Muscle layer of colon (tissue), 2 donors: ENCODE data around the gene COPE.

Source experiments
- H3K27ac ChIP-seq: one replicate; pipeline ENCODE4 v1.7.0; 2013; ENCODE audit warnings: low read depth, mild to moderate bottlenecking, low read length, moderate library complexity
- H3K27me3 ChIP-seq, 2 donors: one replicate each; pipeline ENCODE4 v1.7.0; 2013; ENCODE audit warnings: low read length in 2 of 2, mild to moderate bottlenecking in 2 of 2; ENCODE audit not compliant: insufficient read depth in 2 of 2, control insufficient read depth in 1 of 2
- H3K36me3 ChIP-seq: one replicate; pipeline ENCODE4 v1.7.0; 2013; ENCODE audit warnings: mild to moderate bottlenecking, low read length; ENCODE audit not compliant: insufficient read depth
- H3K4me1 ChIP-seq: one replicate; pipeline ENCODE4 v1.7.0; 2013; ENCODE audit warnings: mild to moderate bottlenecking, low read length; ENCODE audit not compliant: insufficient read depth
- H3K4me3 ChIP-seq, 2 donors: one replicate each; pipeline ENCODE4 v1.7.0; 2013; ENCODE audit warnings: low read length in 2 of 2, low read depth in 1 of 2, mild to moderate bottlenecking in 1 of 2, moderate library complexity in 1 of 2
- H3K9ac ChIP-seq: one replicate; pipeline ENCODE4 v1.7.0; 2013; ENCODE audit warnings: low read length
- H3K9me3 ChIP-seq: one replicate; pipeline ENCODE4 v1.7.0; 2013; ENCODE audit warnings: mild to moderate bottlenecking, low read length
- donor health status: abdominal sarcoma.
- donor health status: Adenocarcinoma of cecum.

Gene COPE

GRCh38 chr19:18949858-18950257 lies 30.7 kb upstream of the COPE start:
- no peaks in the 10 kb centered on the region for H3K36me3 ChIP-seq
- no peak overlapping the region for H3K9ac ChIP-seq
- H3K9me3 ChIP-seq, result no peaks in the 10 kb centered on the region
- no peak overlapping the region for H3K27ac ChIP-seq
- H3K4me1 ChIP-seq, result no peaks in the 10 kb centered on the region
- H3K27me3 ChIP-seq, result no peaks in the 10 kb centered on the region
- no peak overlapping the region for H3K4me3 ChIP-seq

GRCh38 chr19:18948976-18949356 lies 29.8 kb upstream of the COPE start:
- no peaks in the 10 kb centered on the region for H3K27me3 ChIP-seq
- no peaks in the 10 kb centered on the region for H3K9me3 ChIP-seq
- H3K9ac ChIP-seq, result no peak overlapping the region
- no peak overlapping the region for H3K4me3 ChIP-seq
- no peak overlapping the region for H3K27ac ChIP-seq
- H3K4me1 ChIP-seq, result no peaks in the 10 kb centered on the region
- no peaks in the 10 kb centered on the region for H3K36me3 ChIP-seq

- no peak overlapping the region for H3K4me3 ChIP-seq
- no peaks in the 10 kb centered on the region for H3K4me1 ChIP-seq
- no peaks in the 10 kb centered on the region for H3K36me3 ChIP-seq
These were observed 29.1 kb upstream of the COPE start for GRCh38 chr19:18948075-18948975.

GRCh38 chr19:18946918-18947317 lies 27.7 kb upstream of the COPE start:
- Histone ChIP-seq H3K36me3 (no peaks in the 10 kb centered on the region), H3K9me3 (no peaks in the 10 kb centered on the region), H3K27ac (no peak overlapping the region), H3K9ac (no peak overlapping the region), H3K27me3 (no peaks in the 10 kb centered on the region), H3K4me1 (no peaks in the 10 kb centered on the region), H3K4me3 (no peak overlapping the region)

More at GRCh38 chr19:18948075-18948975, 29.1 kb upstream of the COPE start:
- no peak overlapping the region for H3K27ac ChIP-seq
- H3K27me3 ChIP-seq, result no peaks in the 10 kb centered on the region
- no peak overlapping the region for H3K9ac ChIP-seq
- no peaks in the 10 kb centered on the region for H3K9me3 ChIP-seq

- no peak overlapping the region for H3K4me3 ChIP-seq
- peaks cover 5% of the 10 kb centered on the region for H3K4me1 ChIP-seq
- no peaks in the 10 kb centered on the region for H3K9me3 ChIP-seq
- no peaks in the 10 kb centered on the region for H3K36me3 ChIP-seq
- no peak overlapping the region for H3K9ac ChIP-seq
- no peaks in the 10 kb centered on the region for H3K27me3 ChIP-seq
- no peak overlapping the region for H3K27ac ChIP-seq
These were observed 27.1 kb upstream of the COPE start for GRCh38 chr19:18946335-18946734.

GRCh38 chr19:18945297-18945696 lies 26.1 kb upstream of the COPE start:
- no peak overlapping the region for H3K9ac ChIP-seq
- H3K27me3 ChIP-seq, result no peaks in the 10 kb centered on the region
- no peak overlapping the region for H3K27ac ChIP-seq
- peaks cover 5% of the 10 kb centered on the region for H3K4me1 ChIP-seq
- H3K9me3 ChIP-seq, result no peaks in the 10 kb centered on the region
- no peak overlapping the region for H3K4me3 ChIP-seq
- H3K36me3 ChIP-seq, result no peaks in the 10 kb centered on the region

- H3K4me3 ChIP-seq, result no peak overlapping the region
- H3K9ac ChIP-seq, result no peak overlapping the region
- H3K4me1 ChIP-seq, result peaks cover 11% of the 10 kb centered on the region
- H3K9me3 ChIP-seq, result no peaks in the 10 kb centered on the region
- H3K27me3 ChIP-seq, result no peaks in the 10 kb centered on the region
- peaks cover 4% of the 10 kb centered on the region for H3K36me3 ChIP-seq
- no peak overlapping the region for H3K27ac ChIP-seq
These were observed 24.3 kb upstream of the COPE start for GRCh38 chr19:18943465-18943864.

- Histone ChIP-seq H3K4me1 (peaks cover 11% of the 10 kb centered on the region), H3K4me3 (no peak overlapping the region), H3K27ac (no peak overlapping the region), H3K9ac (no peak overlapping the region), H3K27me3 (no peaks in the 10 kb centered on the region), H3K36me3 (peaks cover 9% of the 10 kb centered on the region), H3K9me3 (no peaks in the 10 kb centered on the region)
These were observed 23.5 kb upstream of the COPE start for GRCh38 chr19:18942692-18943091.

GRCh38 chr19:18941628-18942354 lies 22.6 kb upstream of the COPE start:
- no peak overlapping the region for H3K9ac ChIP-seq
- H3K27ac ChIP-seq, result no peak overlapping the region
- no peaks in the 10 kb centered on the region for H3K27me3 ChIP-seq
- H3K36me3 ChIP-seq, result peaks cover 9% of the 10 kb centered on the region
- peak overlapping the region in 1 of 2 donors; percentile 38 for H3K4me3 ChIP-seq
- H3K4me1 ChIP-seq, result peaks cover 11% of the 10 kb centered on the region
- no peaks in the 10 kb centered on the region for H3K9me3 ChIP-seq

- H3K9me3 ChIP-seq, result no peaks in the 10 kb centered on the region
- H3K4me1 ChIP-seq, result peaks cover 11% of the 10 kb centered on the region
- no peaks in the 10 kb centered on the region for H3K27me3 ChIP-seq
- peaks cover 9% of the 10 kb centered on the region for H3K36me3 ChIP-seq
- peak within 1 kb of the TSS; percentile 66 to 89 for H3K4me3 ChIP-seq
- H3K9ac ChIP-seq, result peak within 1 kb of the TSS; percentile 64
- peak within 1 kb of the TSS; percentile 63 for H3K27ac ChIP-seq
These were observed 21.8 kb upstream of the COPE start, which contains the start of gene HOMER3 for GRCh38 chr19:18940769-18941627. Gene HOMER3, minus strand, starts transcription at chr19:18941217. Its CDS starts 2,235 bp downstream, at chr19:18938982.
